Tibial nerve (tissue), 4 donors: ENCODE data around the gene TP63. TPM values are rescaled to one million over a fixed set of nuclear protein-coding genes. Genes with fewer than 3 reads are reported as not detected.

Experiments
- DNase-seq, 2 donors: peaks; one replicate each; pipeline ENCODE4 v3.0.0-alpha.2; 2019; ENCODE audit warnings: low spot score in 2 of 2
- H3K27ac ChIP-seq, 4 donors: fragments of 200-600 bp; sonication (generic) in 3 of 4; one replicate each; pipeline ENCODE4 v1.5.1; 2017 to 2019; ENCODE audit warnings: mild to moderate bottlenecking in 1 of 4
- H3K27me3 ChIP-seq, 2 donors: fragments of 200-600 bp; sonication (generic) in 1 of 2; one replicate each; pipeline versions ENCODE4 v1.5.1 to v1.6.0; 2017 to 2019
- H3K36me3 ChIP-seq, 3 donors: fragments of 200-600 bp; sonication (generic); one replicate each; pipeline ENCODE4 v1.5.1; 2018 to 2019
- H3K4me1 ChIP-seq, 4 donors: fragments of 200-600 bp; sonication (generic) in 3 of 4; one replicate each; pipeline ENCODE4 v1.5.1; 2017 to 2019
- H3K4me3 ChIP-seq, 4 donors: fragments of 200-600 bp; sonication (generic) in 3 of 4; one replicate each; pipeline ENCODE4 v1.5.1; 2017 to 2019; ENCODE audit warnings: mild to moderate bottlenecking in 1 of 4, moderate library complexity in 1 of 4
- H3K9me3 ChIP-seq, 4 donors: fragments of 200-600 bp; sonication (generic) in 3 of 4; one replicate each; pipeline ENCODE4 v1.5.1; 2017 to 2019
- EP300 ChIP-seq, 2 donors: sonication (generic); formaldehyde crosslinking; IDR thresholded peaks; one replicate each; pipeline ENCODE4 v1.6.1; 2017; ENCODE audit warnings: antibody characterized with exemption in 2 of 2, mild to moderate bottlenecking in 1 of 2
- POLR2A ChIP-seq, 2 donors: fragments of 450-650 bp; IDR thresholded peaks; one replicate each; pipeline ENCODE4 v1.6.1; 2017; ENCODE audit warnings: antibody characterized with exemption in 2 of 2, mild to moderate bottlenecking in 2 of 2, moderate library complexity in 2 of 2
- WGBS, 2 donors: methylation state at CpG; one replicate each; pipeline ENCODE4 v1.1.5; 2018; 5-methylcytosine and 5-hydroxymethylcytosine counted together
- total RNA-seq, 4 donors: library from RNA; depleted of rRNA; stranded (reverse); fragments of >200 nt; gene quantifications; one replicate each; pipeline ENCODE4 v1.1.0, GENCODE V29; 2016
- TF ChIP-seq, protein P1 (sequence below), 5 experiments: fragments of 200-600 bp in 3 of 5; fragments of 450-650 bp in 2 of 5; sonication (generic) in 3 of 5; IDR thresholded peaks; one replicate each; pipeline ENCODE4 v1.5.1; 2016 to 2019; ENCODE audit warnings: antibody characterized with exemption in 5 of 5, mild to moderate bottlenecking in 3 of 5, moderate library complexity in 2 of 5

TP63 gene
- total RNA-seq, 4 donors from 2014 or later = 1.7 to 7.5 (median 4.2) TPM; not detected in 1

DNA sequence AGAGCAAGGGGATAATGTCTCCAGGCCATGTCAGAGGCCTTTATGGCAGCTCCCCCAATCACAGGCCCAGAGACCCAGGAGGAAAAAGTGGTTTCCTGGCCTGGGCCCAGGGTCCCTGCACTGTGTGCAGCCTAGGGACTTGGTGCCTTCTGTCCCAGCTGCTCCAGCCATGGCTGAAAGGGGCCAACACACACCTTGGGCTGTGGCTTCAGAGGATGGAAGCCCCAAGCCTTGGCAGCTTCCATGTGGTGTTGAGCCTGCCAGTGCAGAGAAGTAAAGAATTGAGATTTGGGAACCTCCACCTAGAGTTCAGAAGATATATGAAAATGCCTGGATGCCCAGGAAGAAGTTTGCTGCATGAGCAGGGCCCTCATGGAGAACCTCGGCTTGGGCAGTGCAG lies 18.1 kb upstream of the TP63 start:
- Histone ChIP-seq H3K36me3 (no peaks in the 10 kb centered on the region), H3K27ac (no peak overlapping the region), H3K4me3 (no peak overlapping the region), H3K27me3 (no peaks in the 10 kb centered on the region), H3K9me3 (peaks cover 0 to 6% (median 0%) of the 10 kb centered on the region in 4 donors), H3K4me1 (no peaks in the 10 kb centered on the region)
- TF ChIP-seq, protein P1, sequence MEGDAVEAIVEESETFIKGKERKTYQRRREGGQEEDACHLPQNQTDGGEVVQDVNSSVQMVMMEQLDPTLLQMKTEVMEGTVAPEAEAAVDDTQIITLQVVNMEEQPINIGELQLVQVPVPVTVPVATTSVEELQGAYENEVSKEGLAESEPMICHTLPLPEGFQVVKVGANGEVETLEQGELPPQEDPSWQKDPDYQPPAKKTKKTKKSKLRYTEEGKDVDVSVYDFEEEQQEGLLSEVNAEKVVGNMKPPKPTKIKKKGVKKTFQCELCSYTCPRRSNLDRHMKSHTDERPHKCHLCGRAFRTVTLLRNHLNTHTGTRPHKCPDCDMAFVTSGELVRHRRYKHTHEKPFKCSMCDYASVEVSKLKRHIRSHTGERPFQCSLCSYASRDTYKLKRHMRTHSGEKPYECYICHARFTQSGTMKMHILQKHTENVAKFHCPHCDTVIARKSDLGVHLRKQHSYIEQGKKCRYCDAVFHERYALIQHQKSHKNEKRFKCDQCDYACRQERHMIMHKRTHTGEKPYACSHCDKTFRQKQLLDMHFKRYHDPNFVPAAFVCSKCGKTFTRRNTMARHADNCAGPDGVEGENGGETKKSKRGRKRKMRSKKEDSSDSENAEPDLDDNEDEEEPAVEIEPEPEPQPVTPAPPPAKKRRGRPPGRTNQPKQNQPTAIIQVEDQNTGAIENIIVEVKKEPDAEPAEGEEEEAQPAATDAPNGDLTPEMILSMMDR (IDR thresholded peaks at IDR 0.05) = no peak
- TF ChIP-seq POLR2A (IDR thresholded peaks at IDR 0.05) = no peak
- no peak for TF ChIP-seq EP300 (IDR thresholded peaks at IDR 0.05)
- 82 to 93% methylated on average over 1 of the region's 1 CpG for WGBS, 2 donors
- no peak for DNase-seq

DNA sequence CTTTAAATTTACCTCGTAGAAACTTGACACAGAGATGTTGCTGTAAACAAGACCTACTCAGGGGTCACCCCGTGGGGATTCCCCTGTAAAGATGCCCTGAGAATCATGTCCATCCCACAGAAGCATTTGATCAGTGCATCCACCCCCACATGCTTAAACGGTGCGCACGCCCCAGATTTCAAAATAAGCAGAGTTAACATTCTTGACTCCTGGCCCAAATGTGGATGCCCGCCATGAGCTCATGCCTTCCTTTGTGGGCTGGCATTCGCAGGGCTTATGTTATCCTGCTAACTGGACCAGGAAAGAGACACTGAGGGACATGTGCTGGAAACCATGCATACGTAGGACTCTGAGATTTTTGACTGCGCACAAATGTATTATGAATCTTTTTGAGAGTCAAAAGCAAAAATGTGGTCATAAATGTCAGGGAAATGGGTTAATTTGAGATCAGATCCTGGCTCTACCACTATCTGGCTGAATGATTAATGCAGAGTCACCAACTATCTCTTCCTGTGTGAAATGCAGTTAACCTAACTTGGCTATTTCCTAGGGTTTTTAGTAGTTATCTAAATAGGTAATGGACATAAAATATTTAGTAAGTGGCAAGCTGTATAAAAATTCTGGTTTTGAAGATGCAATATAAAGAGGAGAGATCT lies 9.1 kb upstream of the TP63 start:
- Histone ChIP-seq H3K27me3 (no peaks in the 10 kb centered on the region), H3K9me3 (no peaks in the 10 kb centered on the region), H3K4me3 (no peak overlapping the region), H3K36me3 (no peaks in the 10 kb centered on the region), H3K4me1 (no peaks in the 10 kb centered on the region), H3K27ac (no peak overlapping the region)
- no peak for DNase-seq
- no peak for TF ChIP-seq EP300 (IDR thresholded peaks at IDR 0.05)
- TF ChIP-seq, protein P1 (IDR thresholded peaks at IDR 0.05) = no peak
- TF ChIP-seq POLR2A (IDR thresholded peaks at IDR 0.05) = no peak
- WGBS, 2 donors = 84% methylated on average over 9 of the region's 9 CpGs

DNA sequence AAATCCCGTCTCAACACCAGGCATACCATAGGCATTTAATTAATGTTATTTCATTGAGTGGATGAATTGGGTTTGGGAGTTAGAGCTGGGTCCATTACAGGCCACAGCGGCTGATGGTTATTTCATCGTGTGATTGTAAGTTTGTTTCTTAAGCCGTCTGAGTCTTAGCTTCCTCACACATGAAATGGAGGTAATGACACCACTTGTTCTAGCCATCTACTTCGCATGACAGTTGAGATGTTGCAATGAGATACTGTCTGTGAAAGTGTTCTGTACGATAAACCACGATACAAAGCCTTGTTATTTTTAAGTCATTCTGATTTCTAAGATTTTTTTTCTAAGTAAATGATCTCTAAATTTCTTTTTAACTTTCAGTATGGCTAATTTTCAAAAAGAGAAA lies 8.6 kb upstream of the TP63 start:
- H3K4me3 ChIP-seq = no peak overlapping the region
- H3K27me3 ChIP-seq = no peaks in the 10 kb centered on the region
- H3K27ac ChIP-seq = no peak overlapping the region
- TF ChIP-seq EP300 (IDR thresholded peaks at IDR 0.05) = no peak
- TF ChIP-seq, protein P1 (IDR thresholded peaks at IDR 0.05) = no peak
- no peak for TF ChIP-seq POLR2A (IDR thresholded peaks at IDR 0.05)
- no peaks in the 10 kb centered on the region for H3K36me3 ChIP-seq
- no peaks in the 10 kb centered on the region for H3K4me1 ChIP-seq
- no peaks in the 10 kb centered on the region for H3K9me3 ChIP-seq
- DNase-seq = no peak
- WGBS, 2 donors = 81% methylated on average over 7 of the region's 7 CpGs

DNA sequence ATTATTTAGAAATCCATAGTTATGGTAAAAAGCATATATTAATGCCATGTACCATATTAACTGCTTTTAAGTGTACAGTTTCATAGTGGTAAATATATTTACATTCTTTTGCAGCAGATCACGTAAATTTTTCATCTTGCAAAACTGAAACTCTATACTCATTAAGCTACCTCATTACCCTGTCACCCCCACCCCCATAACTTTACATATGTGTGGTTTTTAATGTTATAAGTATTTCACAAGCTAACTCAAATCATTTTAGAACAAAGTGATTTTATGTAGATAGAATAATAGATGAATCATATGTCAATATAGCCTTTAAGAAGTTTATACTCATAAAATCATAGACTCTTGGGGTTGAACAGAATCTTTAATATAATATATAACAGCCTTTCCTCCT lies 7.1 kb upstream of the TP63 start:
- TF ChIP-seq EP300 (IDR thresholded peaks at IDR 0.05) (no peak), POLR2A (IDR thresholded peaks at IDR 0.05) (no peak)
- TF ChIP-seq, protein P1 (IDR thresholded peaks at IDR 0.05) = no peak
- WGBS, 2 donors = 89 to 94% methylated on average over 1 of the region's 1 CpG
- Histone ChIP-seq H3K9me3 (no peaks in the 10 kb centered on the region), H3K27ac (no peak overlapping the region), H3K4me1 (no peaks in the 10 kb centered on the region), H3K27me3 (no peaks in the 10 kb centered on the region), H3K4me3 (no peak overlapping the region), H3K36me3 (no peaks in the 10 kb centered on the region)
- no peak for DNase-seq

DNA sequence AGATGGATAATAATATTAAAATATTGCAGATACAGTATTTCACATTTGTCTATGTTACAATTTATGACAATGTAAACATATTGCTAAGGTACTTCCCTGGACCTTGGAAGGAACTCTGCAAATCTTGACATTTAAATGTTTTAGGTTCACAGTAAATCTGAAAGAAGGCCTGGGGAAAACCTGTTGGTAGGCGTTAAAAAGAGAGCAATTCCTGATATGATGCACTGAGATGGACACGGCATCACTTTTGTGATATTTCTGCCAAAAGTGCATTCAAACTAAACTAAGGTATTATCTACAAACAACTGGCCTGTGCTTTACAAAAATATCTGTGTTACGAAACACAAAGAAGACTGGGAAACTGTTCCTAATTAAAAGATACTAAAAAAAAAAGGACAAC lies 6.1 kb upstream of the TP63 start:
- Histone ChIP-seq H3K4me1 (peaks cover 0 to 9% (median 3%) of the 10 kb centered on the region in 4 donors), H3K9me3 (no peaks in the 10 kb centered on the region), H3K27ac (no peak overlapping the region), H3K27me3 (no peaks in the 10 kb centered on the region), H3K4me3 (no peak overlapping the region), H3K36me3 (no peaks in the 10 kb centered on the region)
- DNase-seq = no peak
- 78 to 88% methylated on average over 3 of the region's 3 CpGs for WGBS, 2 donors
- TF ChIP-seq EP300 (IDR thresholded peaks at IDR 0.05) = no peak
- TF ChIP-seq, protein P1 (IDR thresholded peaks at IDR 0.05) = no peak
- TF ChIP-seq POLR2A (IDR thresholded peaks at IDR 0.05) = no peak
